IMR-90 (cell line): ENCODE data around the gene PARP12. TPM values are rescaled to one million over a fixed set of nuclear protein-coding genes. Genes with fewer than 3 reads are reported as not detected.
A peak's percentile ranks its signal among the peaks of the same experiment; 100 is the strongest.

Experiments
- ATAC-seq: fragments of 200-7000 bp; cut with Tn5 transposase; 2 replicates; pipeline ENCODE4 v1.9.1; 2020; ENCODE audit warnings: low read depth, mild to moderate bottlenecking, moderate library complexity
- BruUV-seq: library from RNA; stranded (reverse); fragments of 400-500 nt; replicated peaks from 2 replicates; lab custom pipeline; 2021; lab: Mats Ljungman, UMichigan
- CTCF ChIA-PET: fragments of 300-600 bp; formaldehyde crosslinking; extraction: SDS; loops from one replicate; lab custom pipeline; 2021; ENCODE audit warnings: antibody characterized with exemption; lab: Yijun Ruan, JAX
- POLR2A ChIA-PET: fragments of 300-600 bp; sonication (Branson Sonifier 250); formaldehyde crosslinking; loops from one replicate; lab custom pipeline; 2022; ENCODE audit warnings: antibody characterized with exemption; ENCODE audit not compliant: unreplicated experiment; lab: Charles Lee
- DNase-seq: peaks from one replicate; pipeline ENCODE4 v3.0.0; 2013
- H2AFZ ChIP-seq: replicated peaks from 2 replicates; pipeline ENCODE3; 2013; ENCODE audit warnings: low read length, mild to moderate bottlenecking; ENCODE audit not compliant: poor library complexity
- H2AK5ac ChIP-seq: 2 replicates; pipeline ENCODE4 v1.6.1; 2013; ENCODE audit warnings: low read depth, low read length, inconsistent platforms
- H2AK9ac ChIP-seq: replicated peaks from 2 replicates; pipeline ENCODE3; 2013; ENCODE audit warnings: mild to moderate bottlenecking, low read depth, low read length, moderate library complexity; ENCODE audit not compliant: poor library complexity
- H2BK120ac ChIP-seq: 2 replicates; pipeline ENCODE4 v1.6.1; 2013; ENCODE audit warnings: low read depth, low read length, inconsistent platforms
- H2BK15ac ChIP-seq: 3 replicates; pipeline ENCODE4 v1.6.1; 2013; ENCODE audit warnings: low read depth, low read length, inconsistent platforms
- H2BK20ac ChIP-seq: 2 replicates; pipeline ENCODE4 v1.6.1; 2013; ENCODE audit warnings: low read depth, mild to moderate bottlenecking, inconsistent platforms, low read length, moderate library complexity
- H2BK5ac ChIP-seq: 2 replicates; pipeline ENCODE4 v1.6.1; 2013; ENCODE audit warnings: mild to moderate bottlenecking, low read depth, low read length, inconsistent platforms; ENCODE audit not compliant: poor library complexity, severe bottlenecking
- H3K14ac ChIP-seq: replicated peaks from 2 replicates; pipeline ENCODE4 v1.6.1; 2013; ENCODE audit warnings: low read depth, low read length, inconsistent platforms
- H3K18ac ChIP-seq: 2 replicates; pipeline ENCODE4 v1.6.1; 2013; ENCODE audit warnings: low read depth, low read length, control low read depth
- H3K23ac ChIP-seq: 2 replicates; pipeline ENCODE4 v1.6.1; 2013; ENCODE audit warnings: low read depth, low read length, inconsistent platforms
- H3K27ac ChIP-seq: 2 replicates; pipeline ENCODE4 v1.5.1; 2013; ENCODE audit warnings: mild to moderate bottlenecking, control low read depth, low read length; ENCODE audit not compliant: insufficient read depth
- H3K27me3 ChIP-seq: 2 replicates; pipeline ENCODE4 v1.6.1; 2013; ENCODE audit warnings: low read length; ENCODE audit not compliant: control insufficient read depth, insufficient read depth
- H3K36me3 ChIP-seq: 2 replicates; pipeline ENCODE4 v1.6.1; 2013; ENCODE audit warnings: low read length, mixed read lengths; ENCODE audit not compliant: control insufficient read depth, insufficient read depth
- H3K4ac ChIP-seq: 2 replicates; pipeline ENCODE4 v1.6.1; 2013; ENCODE audit warnings: low read depth, low read length, inconsistent platforms
- H3K4me1 ChIP-seq: 2 replicates; pipeline ENCODE4 v1.6.1; 2013; ENCODE audit warnings: low read length, mixed read lengths; ENCODE audit not compliant: control insufficient read depth, insufficient read depth
- H3K4me2 ChIP-seq: 2 replicates; pipeline ENCODE4 v1.6.1; 2013; ENCODE audit warnings: low read depth, mild to moderate bottlenecking, control low read depth, low read length, moderate library complexity
- H3K4me3 ChIP-seq: 2 replicates; pipeline ENCODE4 v1.5.1; 2013; ENCODE audit warnings: low read depth, mild to moderate bottlenecking, control low read depth, low read length, moderate library complexity; ENCODE audit not compliant: insufficient read depth
- H3K56ac ChIP-seq: 2 replicates; pipeline ENCODE4 v1.6.1; 2013; ENCODE audit warnings: low read length, inconsistent platforms; ENCODE audit not compliant: insufficient read depth; ENCODE audit errors: extremely low read depth
- H3K79me1 ChIP-seq, 2 experiments: 2 replicates each; pipeline ENCODE4 v1.6.1; 2013; ENCODE audit warnings: low read length in 2 of 2, inconsistent platforms in 1 of 2, low read depth in 1 of 2
- H3K9ac ChIP-seq: 2 replicates; pipeline ENCODE4 v1.6.1; 2013; ENCODE audit warnings: low read depth, low read length, control low read depth
- H3K9me1 ChIP-seq: 2 replicates; pipeline ENCODE4 v1.6.1; 2013; ENCODE audit warnings: low read length, inconsistent platforms; ENCODE audit not compliant: insufficient read depth
- H3K9me3 ChIP-seq: 2 replicates; pipeline ENCODE4 v1.6.1; 2013; ENCODE audit warnings: low read length; ENCODE audit not compliant: control insufficient read depth, insufficient read depth
- H4K20me1 ChIP-seq: 2 replicates; pipeline ENCODE4 v1.6.1; 2013; ENCODE audit warnings: low read length, inconsistent platforms; ENCODE audit not compliant: insufficient read depth
- H4K5ac ChIP-seq: 2 replicates; pipeline ENCODE4 v1.6.1; 2013; ENCODE audit warnings: mild to moderate bottlenecking, low read depth, low read length, control low read depth
- H4K8ac ChIP-seq, 2 experiments: 2 replicates each; pipeline ENCODE4 v1.6.1; 2013; ENCODE audit warnings: low read depth in 2 of 2, low read length in 2 of 2, control low read depth in 1 of 2, inconsistent platforms in 1 of 2
- H4K91ac ChIP-seq: 2 replicates; pipeline ENCODE4 v1.6.1; 2013; ENCODE audit warnings: low read depth, low read length, inconsistent platforms; ENCODE audit not compliant: insufficient read depth
- FOS ChIP-seq: fragments of 150-350 bp; IDR thresholded peaks from 2 replicates; pipeline ENCODE4 v1.6.1; 2016; ENCODE audit warnings: low read depth, low read length
- MAFK ChIP-seq: IDR thresholded peaks from 2 replicates; pipeline ENCODE4 v1.6.1; 2012; ENCODE audit warnings: low read depth, low read length, improper control_type of control experiment
- POLR2A ChIP-seq: IDR thresholded peaks from 2 replicates; pipeline ENCODE4 v1.6.1; 2012; ENCODE audit warnings: mild to moderate bottlenecking, low read depth, low read length
- RAD21 ChIP-seq: IDR thresholded peaks from 2 replicates; pipeline ENCODE4 v1.6.1; 2012; ENCODE audit warnings: low read length, improper control_type of control experiment
- RCOR1 ChIP-seq: IDR thresholded peaks from 2 replicates; pipeline ENCODE4 v1.6.1; 2012; ENCODE audit warnings: mild to moderate bottlenecking, low read length, improper control_type of control experiment; ENCODE audit not compliant: insufficient replicate concordance
- WGBS, 2 experiments: methylation state at CpG; one replicate each; pipeline versions ENCODE4 v1.1.5 to v1.1.7; 2013; ENCODE audit warnings: missing lambda C conversion rate in 2 of 2; ENCODE audit not compliant: insufficient read length in 1 of 2; ENCODE audit errors: extremely low coverage in 2 of 2; 5-methylcytosine and 5-hydroxymethylcytosine counted together
- dilution Hi-C: fragments of 300-500 bp; cut with HindIII; formaldehyde crosslinking; loops from one replicate; pipeline ENCODE4 v1.14.3; 2018; ENCODE audit warnings: low sequenced_read_pairs; ENCODE audit not compliant: unreplicated experiment
- in situ Hi-C: fragments of 300-500 bp; cut with MboI; formaldehyde crosslinking; loops from 3 replicates; pipeline ENCODE4 v1.14.3; 2019; ENCODE audit warnings: low sequenced_read_pairs, inconsistent platforms, mixed read lengths
- intact Hi-C: fragments of 100-400 bp; cut with micrococcal nuclease; formaldehyde crosslinking; loops from 2 replicates; pipeline ENCODE4 v1.10.0; 2022
- polyA plus RNA-seq, 3 experiments: library from polyadenylated mRNA; depleted of rRNA; stranded (reverse); fragments of >200 nt; gene quantifications; 2 replicates each; pipeline ENCODE4 v1.2.3, GENCODE V29; 2012; ENCODE audit warnings: low replicate concordance in 1 of 3
- total RNA-seq: library from RNA; depleted of rRNA; stranded (reverse); fragments of >200 nt; gene quantifications from 2 replicates; pipeline ENCODE4 v1.2.3, GENCODE V29; 2012
- TF ChIP-seq, protein P1 (sequence below): fragments of 150-350 bp; IDR thresholded peaks from 2 replicates; pipeline ENCODE4 v1.6.1; 2016; ENCODE audit warnings: low read depth, mild to moderate bottlenecking, low read length, moderate library complexity, borderline replicate concordance

The PARP12 gene
- total and polyA plus RNA-seq, 2 of the 4 experiments (the other 2 are of a cell fraction) = 7.2 to 11.3 TPM

DNA sequence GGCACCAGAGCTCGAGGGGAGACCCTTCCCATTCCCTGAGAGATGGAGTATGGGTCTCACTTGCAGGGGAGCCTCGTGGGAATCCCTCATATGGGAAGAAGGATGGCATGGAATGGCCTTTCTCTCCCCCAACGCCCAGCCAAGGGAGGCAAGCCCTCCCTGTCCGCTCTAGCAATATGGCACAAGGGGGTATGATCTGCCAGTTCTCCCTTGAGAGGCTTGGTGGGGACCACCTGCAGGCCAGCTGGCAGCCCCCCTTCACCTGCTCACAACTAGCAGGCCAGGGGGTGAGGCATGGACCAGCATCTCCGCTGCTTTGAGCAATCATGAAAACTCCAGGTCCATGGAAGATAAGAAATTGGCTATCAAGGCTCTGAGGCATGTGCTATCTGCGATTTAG, 70.8 kb downstream of the PARP12 start:
- dilution Hi-C loops = no loop called here
- no peak for ATAC-seq
- peak overlapping the region; percentile 52; the same call in 1 of the 2 replicates for H2AK5ac ChIP-seq
- H3K4me2 ChIP-seq = no peak overlapping the region
- H4K5ac ChIP-seq = no peak overlapping the region
- no peaks in the 10 kb centered on the region for H3K9me3 ChIP-seq
- WGBS, 2 experiments = 100% methylated on average over 2 of the region's 6 CpGs; no CpG with 5 or more reads in 1 of the 2 experiments
- TF ChIP-seq RAD21 = no peak
- TF ChIP-seq MAFK = no peak
- TF ChIP-seq POLR2A = no peak
- no peak for TF ChIP-seq FOS
- no peak for TF ChIP-seq RCOR1
- TF ChIP-seq, protein P1, sequence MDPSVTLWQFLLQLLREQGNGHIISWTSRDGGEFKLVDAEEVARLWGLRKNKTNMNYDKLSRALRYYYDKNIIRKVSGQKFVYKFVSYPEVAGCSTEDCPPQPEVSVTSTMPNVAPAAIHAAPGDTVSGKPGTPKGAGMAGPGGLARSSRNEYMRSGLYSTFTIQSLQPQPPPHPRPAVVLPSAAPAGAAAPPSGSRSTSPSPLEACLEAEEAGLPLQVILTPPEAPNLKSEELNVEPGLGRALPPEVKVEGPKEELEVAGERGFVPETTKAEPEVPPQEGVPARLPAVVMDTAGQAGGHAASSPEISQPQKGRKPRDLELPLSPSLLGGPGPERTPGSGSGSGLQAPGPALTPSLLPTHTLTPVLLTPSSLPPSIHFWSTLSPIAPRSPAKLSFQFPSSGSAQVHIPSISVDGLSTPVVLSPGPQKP = no peak
- no peak overlapping the region for H3K23ac ChIP-seq
- no peak overlapping the region for H2BK120ac ChIP-seq
- no peak overlapping the region for H2BK20ac ChIP-seq
- intact Hi-C loops = no loop called here
- H3K27ac ChIP-seq = no peak overlapping the region
- no peak overlapping the region for H3K56ac ChIP-seq
- H3K9ac ChIP-seq = no peak overlapping the region
- BruUV-seq = no TSS peak
- 0 out of 4 replicates have a peak, but pooled peaks cover 0 to 3% of the 10 kb centered on the region in 2 experiments for H3K79me1 ChIP-seq
- no peak overlapping the region for H2AK9ac ChIP-seq
- no peak overlapping the region for H3K14ac ChIP-seq
- no peak overlapping the region for H2AFZ ChIP-seq
- ChIA-PET CTCF (no interaction called here), POLR2A (no interaction called here)
- H3K36me3 ChIP-seq = no peaks in the 10 kb centered on the region
- peaks cover 27% of the 10 kb centered on the region for H3K9me1 ChIP-seq
- H4K20me1 ChIP-seq = no peaks in the 10 kb centered on the region
- in situ Hi-C loops = no loop called here
- H2BK15ac ChIP-seq = no peak overlapping the region
- peaks cover 17% of the 10 kb centered on the region for H3K4me1 ChIP-seq
- DNase-seq = no peak
- no peak overlapping the region for H3K4me3 ChIP-seq
- no peak overlapping the region for H3K4ac ChIP-seq
- H3K27me3 ChIP-seq = no peaks in the 10 kb centered on the region; the same call in 1 of the 2 replicates
- no peak overlapping the region for H2BK5ac ChIP-seq
- H4K91ac ChIP-seq = no peak overlapping the region
- no peak overlapping the region; the same call in 1 of the 2 replicates for H3K18ac ChIP-seq
- H4K8ac ChIP-seq = no peak overlapping the region
